SH-SY5Y (cell line): Measurements from ENCODE around the gene HS3ST3A1.
A peak's percentile ranks its signal among the peaks of the same experiment; 100 is the strongest.

ENCODE experiments used
- GATA2 ChIP-seq: IDR thresholded peaks from 2 replicates; pipeline ENCODE4 v1.6.1; 2011; ENCODE audit warnings: mild to moderate bottlenecking, low read depth, low read length
- GATA3 ChIP-seq: IDR thresholded peaks from 2 replicates; pipeline ENCODE4 v1.6.1; 2011; ENCODE audit warnings: low read depth, mild to moderate bottlenecking, low read length, moderate library complexity

DNA sequence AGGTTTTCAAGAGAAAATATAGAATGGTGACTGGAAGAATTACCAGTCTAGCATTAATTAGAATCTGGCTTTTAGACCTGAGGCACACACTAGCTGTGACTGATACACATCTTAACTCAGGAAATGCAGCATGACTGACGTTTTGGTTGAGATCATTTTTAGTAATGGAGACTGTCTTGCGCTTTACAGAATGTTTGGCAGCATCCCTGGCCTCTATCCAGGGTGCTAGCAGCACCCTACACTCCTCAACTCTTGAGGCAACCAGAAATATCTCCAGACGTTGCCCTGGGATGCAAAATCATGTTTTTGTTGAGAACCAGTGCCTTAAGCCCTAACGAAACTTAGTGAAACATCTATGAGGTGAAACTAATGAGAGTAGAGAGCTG lies 109.0 kb downstream of the HS3ST3A1 start:
- peak; percentile 18; the same call in 1 of the 2 replicates for TF ChIP-seq GATA2
- TF ChIP-seq GATA3, result no peak
